ENCODE results near the gene SOWAHA. TPM values are rescaled to one million over a fixed set of nuclear protein-coding genes. Genes with fewer than 3 reads are reported as not detected.
"Not testable (repeated sequence)": the region's sequence is repeated elsewhere in the genome, so short reads cannot be mapped to it uniquely, and the experiment has no call there.

SOWAHA gene
- total RNA-seq, 1 donor from 2014 or later: 0.07 TPM

DNA sequence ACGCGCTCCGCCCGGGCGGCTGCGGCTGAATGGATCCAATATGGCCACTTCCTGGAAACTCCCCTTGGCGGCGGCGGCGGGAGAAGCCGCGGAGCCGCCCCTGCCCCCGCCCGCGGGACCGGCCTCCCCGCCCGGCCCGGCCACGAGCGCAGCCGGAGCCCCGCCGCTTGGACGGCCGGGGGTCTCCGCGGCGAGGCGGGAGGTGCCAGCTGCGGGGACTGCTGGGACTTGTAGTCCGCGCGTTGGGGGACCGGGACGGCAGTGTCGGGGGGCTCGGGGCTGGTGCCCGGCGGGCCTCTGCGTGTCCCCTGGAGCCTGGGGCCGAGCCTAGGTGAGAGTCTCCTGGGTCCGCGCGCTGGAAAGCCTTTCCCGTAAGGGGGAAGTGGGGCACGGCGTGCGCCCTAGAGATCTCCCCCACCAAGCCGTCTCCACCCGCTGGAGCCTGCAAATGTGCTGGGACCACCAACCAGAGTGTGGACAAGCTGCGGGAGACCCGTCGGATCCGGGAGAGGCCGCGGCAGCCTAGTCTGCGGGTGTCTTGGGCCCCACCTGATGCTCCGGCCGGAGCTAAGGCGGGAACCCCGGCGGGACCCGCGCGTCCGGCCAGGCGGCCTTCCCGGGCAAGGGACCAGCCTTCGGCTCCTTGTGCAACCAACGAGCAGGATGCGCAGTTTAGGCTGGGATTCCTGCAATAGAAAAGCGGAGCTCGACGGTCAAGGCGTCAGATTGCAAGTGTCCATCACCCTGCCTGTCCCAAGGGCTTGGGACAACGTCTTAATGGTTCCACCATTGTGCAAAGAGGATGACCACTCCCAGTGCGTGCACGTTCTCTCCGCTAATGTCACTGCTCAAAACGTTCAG, 35.7 kb upstream of the SOWAHA start, which contains the start of gene SEPTIN8:
SEPTIN8 (minus strand) TSS at position 31 of the 861 bp plus-strand sequence. CDS start 102 bp downstream, outside the sequence.
- intact Hi-C loops (cut with micrococcal nuclease): loop anchor here (5.0 kb wide), 2 partner anchors 40 to 45 kb away; partner anchors contain the start of gene KIF3A

- intact Hi-C loops (cut with micrococcal nuclease): loop anchor here (5.0 kb wide), 2 partner anchors 41 to 44 kb away; partner anchors contain the start of gene KIF3A
Measured at GRCh38 chr5:132778129-132778528, 35.0 kb upstream of the SOWAHA start.

DNA sequence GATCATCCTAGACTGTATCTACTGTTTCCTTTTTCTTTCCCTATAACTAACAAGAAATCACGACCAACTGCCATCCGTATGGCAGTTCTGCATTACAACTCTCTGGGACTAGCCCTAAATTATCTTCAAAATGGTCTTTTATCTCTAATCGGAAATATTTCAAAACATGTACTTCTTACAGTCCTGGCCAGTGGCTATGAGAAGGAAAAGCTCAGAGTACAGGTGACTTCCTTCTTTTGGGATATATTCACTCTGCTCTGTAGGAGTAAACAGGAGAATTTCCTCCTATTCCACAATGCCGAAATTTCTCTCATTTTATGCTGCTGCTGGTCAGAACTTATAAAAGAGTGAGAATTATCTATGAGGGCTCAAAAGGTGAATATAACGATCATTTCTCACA, 34.2 kb upstream of the SOWAHA start:
- intact Hi-C loops (cut with micrococcal nuclease): loop anchor here (5.0 kb wide), 2 partner anchors 42 to 43 kb away; partner anchors contain the start of gene KIF3A

DNA sequence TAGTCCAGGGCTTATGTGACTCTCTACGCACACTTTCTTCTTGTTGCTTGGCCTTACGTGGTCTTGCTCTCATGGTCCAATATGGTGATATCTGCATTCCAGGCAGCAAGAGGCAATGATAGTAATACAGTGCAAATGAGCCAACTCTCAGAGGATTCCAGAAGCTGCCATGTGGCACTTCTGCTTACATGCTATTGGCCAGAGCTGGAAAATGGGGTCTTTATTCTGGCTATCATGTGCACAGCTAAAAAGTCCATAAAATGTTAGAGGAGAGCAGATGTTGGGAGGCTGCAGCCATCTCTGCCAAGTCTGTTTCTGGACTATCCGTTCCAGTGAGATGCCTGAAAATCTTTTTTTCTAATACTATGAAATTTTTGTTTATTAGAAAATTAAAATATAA, 33.1 kb upstream of the SOWAHA start:
- intact Hi-C loops (cut with micrococcal nuclease): loop anchor here (5.0 kb wide), 2 partner anchors 42 to 43 kb away; partner anchors contain the start of gene KIF3A

- intact Hi-C loops (cut with micrococcal nuclease): no loop called here
Measured at GRCh38 chr5:132780577-132780976, 32.5 kb upstream of the SOWAHA start.

- intact Hi-C loops (cut with micrococcal nuclease): no loop called here
Measured at GRCh38 chr5:132781029-132781428, 32.1 kb upstream of the SOWAHA start.

GRCh38 chr5:132782101-132782500, 31.0 kb upstream of the SOWAHA start:
- intact Hi-C loops (cut with micrococcal nuclease): no loop called here

DNA sequence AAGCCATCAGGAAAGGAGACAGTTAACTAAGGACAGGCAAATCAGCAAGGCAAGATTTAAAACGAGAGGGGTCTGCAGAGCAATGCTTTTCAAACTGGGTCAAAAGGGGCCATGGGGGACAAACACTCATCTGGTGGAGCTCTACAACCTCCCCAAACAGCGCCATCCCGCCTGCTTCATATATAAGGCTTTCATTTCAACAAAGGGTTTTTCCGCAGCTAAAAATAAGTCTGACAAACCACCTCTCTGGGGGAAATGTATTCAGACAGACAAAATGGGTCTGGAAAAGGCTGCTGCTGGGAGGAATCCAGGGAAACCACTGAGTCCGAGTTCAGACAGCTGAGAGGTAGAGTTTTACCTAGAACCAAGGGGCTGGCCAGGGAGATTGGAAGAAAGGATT, 27.7 kb upstream of the SOWAHA start:
- intact Hi-C loops (cut with micrococcal nuclease): no loop called here

GRCh38 chr5:132785864-132786263, 27.2 kb upstream of the SOWAHA start:
- intact Hi-C loops (cut with micrococcal nuclease): no loop called here

DNA sequence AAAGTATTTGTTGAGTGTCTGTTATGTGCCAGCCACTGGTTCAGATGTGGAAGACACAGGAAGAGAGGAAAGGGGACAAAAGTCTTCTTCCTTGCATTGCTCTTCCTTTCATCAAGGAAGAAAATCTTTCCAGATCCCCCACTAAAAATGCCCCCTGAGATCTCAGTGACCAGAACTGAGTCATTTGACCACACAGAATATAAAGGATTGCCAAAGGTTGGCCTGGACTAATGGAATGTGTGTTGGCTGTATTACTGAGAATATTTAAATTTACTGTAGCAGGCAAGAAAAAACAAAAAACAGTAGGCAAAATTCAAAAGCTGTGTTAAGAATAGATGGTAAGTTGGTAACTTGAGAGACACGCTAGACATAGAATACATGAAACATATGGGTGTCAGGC, 26.0 kb upstream of the SOWAHA start:
- intact Hi-C loops (cut with micrococcal nuclease): no loop called here

GRCh38 chr5:132788508-132788907, 24.6 kb upstream of the SOWAHA start:
- intact Hi-C loops (cut with micrococcal nuclease): no loop called here

GRCh38 chr5:132788990-132789886, 23.9 kb upstream of the SOWAHA start:
- intact Hi-C loops (cut with micrococcal nuclease): no loop called here

- intact Hi-C loops (cut with micrococcal nuclease): no loop called here
Measured at GRCh38 chr5:132790201-132790865, 22.8 kb upstream of the SOWAHA start.

- intact Hi-C loops (cut with micrococcal nuclease): no loop called here
Measured at GRCh38 chr5:132791026-132791425, 22.1 kb upstream of the SOWAHA start.

- intact Hi-C loops (cut with micrococcal nuclease): no loop called here
Measured at GRCh38 chr5:132797651-132798050, 15.5 kb upstream of the SOWAHA start.

DNA sequence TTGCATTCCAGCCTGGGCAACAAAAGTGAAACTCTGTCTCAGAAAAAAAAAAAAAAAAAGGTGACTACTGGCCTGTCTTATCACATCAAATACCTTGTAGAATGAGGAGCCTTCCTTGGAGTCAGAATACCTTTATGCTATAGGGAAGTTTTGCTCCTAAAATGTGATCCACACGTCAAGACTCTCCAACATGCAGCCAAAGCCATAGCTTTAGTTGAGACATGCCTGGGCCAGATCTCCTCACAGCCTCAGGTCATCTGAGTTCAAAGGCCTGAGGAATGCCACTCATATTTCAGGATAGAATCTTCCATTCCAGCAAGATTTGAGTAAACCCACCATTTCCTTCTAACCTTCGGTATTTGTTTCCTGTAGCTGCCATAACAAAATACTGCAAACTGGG, 13.7 kb upstream of the SOWAHA start:
- intact Hi-C loops (cut with micrococcal nuclease): no loop called here

DNA sequence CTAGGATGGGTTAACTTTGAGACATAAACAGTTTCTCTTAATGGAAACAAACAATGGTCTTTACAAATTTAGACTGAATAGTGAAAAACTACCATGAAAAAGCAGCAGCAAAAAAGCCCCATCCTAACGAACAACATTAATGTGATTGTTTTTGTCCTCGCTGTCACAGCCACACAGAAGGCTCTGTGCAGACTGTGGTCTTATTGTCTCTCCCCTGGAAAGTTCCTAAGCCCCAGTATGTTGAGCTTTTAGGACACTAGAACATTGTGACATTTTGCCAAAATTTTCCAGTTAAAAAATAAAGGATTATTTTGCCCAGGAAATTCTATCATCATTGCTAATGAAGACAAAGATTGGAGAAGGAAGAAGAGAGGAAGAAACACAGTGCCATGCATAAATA, 12.6 kb upstream of the SOWAHA start:
- intact Hi-C loops (cut with micrococcal nuclease): no loop called here

DNA sequence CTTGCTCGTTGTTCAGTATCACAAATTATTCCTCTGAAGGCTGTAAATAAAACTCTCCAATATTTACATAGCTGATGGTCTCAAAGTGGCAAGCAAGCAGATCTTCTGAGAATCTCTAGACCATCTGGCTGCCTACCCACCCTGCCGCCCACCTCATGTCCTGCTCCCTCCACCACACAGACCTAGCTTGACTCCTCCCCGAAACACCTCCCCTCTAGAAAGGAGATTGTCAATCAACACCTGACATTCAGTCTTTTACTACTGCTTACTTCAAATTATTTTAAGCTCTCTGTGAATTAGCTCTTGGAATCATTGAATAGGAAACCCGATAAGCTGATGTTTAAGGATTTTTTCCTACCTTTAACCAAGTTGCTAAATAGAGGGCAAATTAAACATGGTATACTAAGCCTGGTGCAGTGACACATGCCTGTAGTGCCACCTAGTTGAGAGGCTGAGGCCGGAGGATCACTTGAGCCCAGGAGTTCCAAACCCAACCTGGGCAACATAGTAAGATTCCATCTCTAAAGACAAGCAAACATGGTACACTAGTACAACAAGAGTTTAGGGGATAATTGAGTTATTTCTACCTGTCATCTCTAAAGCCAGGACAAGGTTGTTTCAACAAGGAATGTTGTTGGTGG, 10.9 kb upstream of the SOWAHA start:
- intact Hi-C loops (cut with micrococcal nuclease): no loop called here

DNA sequence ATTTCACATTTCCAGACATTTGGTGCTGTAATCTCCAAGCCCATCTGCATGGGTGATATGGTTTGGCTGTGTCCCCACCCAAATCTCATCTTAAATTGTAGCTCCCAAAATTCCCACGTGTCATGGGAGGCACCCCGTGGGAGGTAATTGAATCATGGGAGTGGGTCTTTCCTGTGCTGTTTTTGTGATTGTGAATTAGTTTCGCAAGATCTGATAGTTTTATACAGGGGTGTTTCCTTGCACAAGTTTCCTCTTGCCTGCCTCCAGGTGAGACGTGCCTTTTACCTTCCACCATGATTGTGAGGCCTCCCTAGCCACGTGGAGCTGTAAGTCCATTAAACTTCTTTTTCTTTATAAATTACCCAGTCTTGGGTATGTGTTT, 10.4 kb upstream of the SOWAHA start:
- intact Hi-C loops (cut with micrococcal nuclease): not testable (repeated sequence)

DNA sequence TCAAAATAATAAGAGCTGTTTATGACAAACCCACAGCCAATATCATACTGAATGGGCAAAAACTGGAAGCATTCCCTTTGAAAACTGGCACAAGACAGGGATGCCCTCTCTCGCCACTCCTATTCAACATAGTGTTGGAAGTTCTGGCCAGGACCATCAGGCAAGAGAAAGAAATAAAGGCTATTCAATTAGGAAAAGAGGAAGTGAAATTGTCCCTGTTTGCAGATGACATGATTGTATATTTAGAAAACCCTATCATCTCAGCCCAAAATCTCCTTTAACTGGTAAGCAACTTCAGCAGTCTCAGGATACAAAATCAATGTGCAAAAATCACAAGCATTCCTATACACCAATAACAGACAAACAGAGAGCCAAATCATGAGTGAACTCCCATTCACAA, 8.9 kb upstream of the SOWAHA start:
- intact Hi-C loops (cut with micrococcal nuclease): not testable (repeated sequence)

DNA sequence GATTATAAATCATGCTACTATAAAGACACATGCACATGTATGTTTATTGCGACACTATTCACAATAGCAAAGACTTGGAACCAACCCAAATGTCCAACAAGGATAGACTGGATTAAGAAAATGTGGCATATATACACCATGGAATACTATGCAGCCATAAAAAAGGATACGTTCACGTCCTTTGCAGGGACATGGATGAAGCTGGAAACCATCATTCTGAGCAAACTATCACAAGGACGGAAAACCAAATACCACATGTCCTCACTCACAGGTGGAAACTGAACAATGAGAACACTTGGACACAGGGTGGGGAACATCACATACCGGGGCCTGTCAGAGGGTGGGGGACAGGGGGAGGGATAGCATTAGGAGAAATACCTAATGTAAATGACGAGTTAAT, 7.2 kb upstream of the SOWAHA start:
- intact Hi-C loops (cut with micrococcal nuclease): not testable (repeated sequence)

Data from T-helper 2 cell treated with Interferon-gamma antibody and Interleukin-4, amounts not matched to agents 100 ng/mL and 5 ng/mL, for 36 hours (primary cell).